DMS53 treated with DMSO at 0.1 percent for 48 hours (cell line): ENCODE results near the gene ASB18.

Source experiments
- DNase-seq: peaks from one replicate; lab custom pipeline; 2025; ENCODE audit not compliant: unreplicated experiment; lab: John Stamatoyannopoulos, UW

ASB18 gene

GRCh38 chr2:236176417-236176816 lies 87.8 kb downstream of the ASB18 start:
- DNase-seq, result no peak

DNA sequence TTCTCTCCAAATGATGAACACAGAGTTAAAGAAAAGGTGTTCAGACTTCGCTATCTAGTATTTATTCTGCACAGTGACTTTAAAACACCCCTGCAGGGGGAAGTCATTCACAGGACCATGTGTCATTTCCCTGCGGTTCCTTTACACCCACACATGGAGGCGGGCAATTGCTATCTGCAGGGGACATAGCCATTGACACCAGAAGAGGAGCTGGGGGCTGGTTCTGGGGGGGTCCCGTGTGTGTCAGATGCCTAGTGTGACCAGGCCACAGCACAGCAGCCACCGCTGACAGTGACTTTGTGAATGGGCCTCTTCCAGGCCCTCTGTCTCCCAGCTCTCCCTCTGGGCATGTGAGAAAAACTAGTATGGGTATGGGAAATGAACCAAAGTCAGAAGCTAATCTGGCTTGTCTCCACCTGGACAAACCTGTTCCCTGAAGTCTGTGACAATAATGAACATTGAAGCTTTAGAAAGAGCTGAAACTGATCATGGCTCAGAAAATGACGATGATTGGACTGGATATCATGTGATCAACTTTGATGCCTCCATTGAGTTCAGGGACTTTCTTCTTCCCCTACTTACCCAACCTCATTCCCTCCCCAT lies 88.6 kb downstream of the ASB18 start:
- no peak for DNase-seq

DNA sequence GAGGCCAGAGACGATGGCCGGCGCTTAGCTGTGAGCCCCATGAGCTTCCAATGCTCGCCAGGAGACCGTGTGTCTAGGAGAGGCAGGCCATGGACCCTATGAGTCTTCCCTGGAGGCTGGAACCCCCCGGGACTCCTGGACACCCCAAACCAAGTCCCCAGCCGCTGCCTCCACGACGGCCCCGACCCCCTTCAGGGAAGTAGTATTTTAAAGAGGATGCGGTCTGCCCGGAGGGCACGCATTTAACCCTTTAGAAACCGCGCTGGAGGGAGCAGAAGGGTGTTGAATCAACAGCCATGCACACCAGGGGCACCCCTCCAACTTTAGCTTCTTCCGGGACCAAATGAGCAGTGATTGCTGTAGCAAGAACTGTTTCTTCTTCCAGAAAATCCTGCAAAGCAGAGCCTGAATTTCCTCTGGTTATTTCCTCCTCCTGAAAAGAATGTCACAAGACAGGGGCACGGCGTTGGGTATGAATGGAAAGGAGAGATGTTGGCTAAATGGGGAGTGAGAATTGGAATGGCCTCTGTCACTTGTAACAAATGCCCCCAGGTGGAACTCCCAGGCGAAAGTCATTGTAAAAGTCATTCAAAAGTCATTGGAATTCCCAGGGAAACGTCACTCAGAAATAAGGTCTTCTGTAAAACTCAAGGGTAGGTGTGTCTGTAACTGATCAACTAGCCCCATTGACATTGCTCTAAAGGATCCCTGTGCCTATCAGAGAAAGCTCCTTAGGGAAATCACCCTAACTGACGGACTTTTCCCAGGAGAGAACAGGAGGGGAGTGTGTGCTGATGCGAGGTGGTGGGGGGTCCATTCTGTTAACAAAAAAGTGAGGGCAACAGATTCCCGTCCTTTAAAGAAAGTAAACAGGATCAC lies 90.2 kb downstream of the ASB18 start:
- DNase-seq, result no peak

- DNase-seq, result no peak
Measured at GRCh38 chr2:236173036-236173728, 91.0 kb downstream of the ASB18 start.

- DNase-seq, result no peak
Measured at GRCh38 chr2:236172255-236173035, 91.8 kb downstream of the ASB18 start.

DNA sequence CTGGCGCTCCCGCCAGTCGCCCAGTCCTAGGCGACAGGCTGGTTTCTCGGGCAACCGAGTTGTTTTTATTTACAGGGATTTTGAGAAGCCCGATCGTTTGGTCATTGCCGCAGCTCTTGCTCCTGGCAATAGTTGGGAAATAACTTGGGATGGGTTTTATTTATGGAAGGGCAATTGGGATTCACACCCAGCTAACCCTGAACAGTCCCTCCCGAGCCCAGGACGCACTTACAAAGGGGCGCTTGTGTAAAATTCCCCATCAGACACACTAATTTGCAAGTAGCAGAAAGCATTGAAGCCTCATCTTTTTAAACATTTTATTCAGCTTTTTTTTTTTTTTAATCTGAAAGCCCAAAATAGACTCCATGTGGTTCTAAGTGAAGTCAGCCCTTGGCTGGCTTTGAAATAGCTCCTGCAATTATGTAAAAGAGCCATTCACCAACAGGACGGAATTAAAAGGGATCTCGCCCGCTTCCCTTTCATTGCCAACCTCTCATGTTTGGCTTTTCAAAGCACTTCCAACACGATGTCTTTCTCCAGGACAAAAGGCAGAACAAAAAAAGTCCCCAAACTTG lies 92.4 kb downstream of the ASB18 start:
- no peak for DNase-seq

GRCh38 chr2:236171181-236171679 lies 93.0 kb downstream of the ASB18 start:
- DNase-seq, result no peak

GRCh38 chr2:236170590-236171165 lies 93.5 kb downstream of the ASB18 start:
- no peak for DNase-seq

GRCh38 chr2:236169741-236170589 lies 94.2 kb downstream of the ASB18 start:
- no peak for DNase-seq

- DNase-seq, result no peak
Measured at GRCh38 chr2:236169151-236169721, 95.0 kb downstream of the ASB18 start.

- no peak for DNase-seq
Measured at GRCh38 chr2:236168110-236169080, 95.8 kb downstream of the ASB18 start, which contains the start of gene GBX2. Gene GBX2 (minus strand): TSS chr2:236168386. CDS start chr2:236167971, 415 bp downstream.

DNA sequence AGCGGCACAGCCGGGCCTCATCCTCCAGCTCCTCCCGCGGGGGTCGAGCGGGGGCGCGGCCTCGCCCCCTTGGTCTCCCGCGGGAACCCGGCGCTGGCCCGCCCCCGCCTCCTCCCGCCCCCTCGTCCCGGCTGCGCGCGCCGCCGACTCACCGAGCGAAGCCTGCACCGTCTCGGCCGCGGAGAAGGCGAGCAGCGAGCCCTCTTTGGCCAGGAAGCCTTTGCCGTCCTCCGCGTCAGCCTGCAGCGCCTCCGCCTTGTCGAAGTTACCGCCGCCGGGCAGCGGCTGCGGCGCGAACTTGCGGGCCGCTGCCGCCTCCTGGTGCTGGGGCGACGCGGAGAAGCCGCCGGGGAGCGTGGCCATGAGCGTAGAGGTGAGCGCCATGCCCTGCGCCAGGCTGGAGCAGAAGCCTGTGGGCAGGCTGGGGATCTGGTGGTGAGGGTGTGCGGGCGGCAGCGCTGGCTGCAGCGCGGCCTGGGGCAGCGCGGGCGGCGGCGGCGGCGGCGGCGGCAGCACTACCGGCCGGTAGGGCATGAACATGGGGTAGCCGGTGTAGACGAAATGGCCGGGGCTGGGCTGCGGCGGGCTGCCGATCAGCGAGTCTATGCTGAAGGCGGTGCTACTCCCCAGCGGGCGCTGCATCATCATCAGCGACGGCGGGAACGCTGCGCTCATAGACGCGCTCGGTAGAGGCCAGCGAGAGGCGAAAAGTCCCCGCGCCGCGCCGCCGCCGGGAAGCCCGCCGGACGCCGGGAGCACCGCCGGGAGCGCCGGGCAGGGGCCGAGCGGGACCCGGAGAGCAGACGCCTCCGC lies 96.7 kb downstream of the ASB18 start:
- no peak for DNase-seq

DNA sequence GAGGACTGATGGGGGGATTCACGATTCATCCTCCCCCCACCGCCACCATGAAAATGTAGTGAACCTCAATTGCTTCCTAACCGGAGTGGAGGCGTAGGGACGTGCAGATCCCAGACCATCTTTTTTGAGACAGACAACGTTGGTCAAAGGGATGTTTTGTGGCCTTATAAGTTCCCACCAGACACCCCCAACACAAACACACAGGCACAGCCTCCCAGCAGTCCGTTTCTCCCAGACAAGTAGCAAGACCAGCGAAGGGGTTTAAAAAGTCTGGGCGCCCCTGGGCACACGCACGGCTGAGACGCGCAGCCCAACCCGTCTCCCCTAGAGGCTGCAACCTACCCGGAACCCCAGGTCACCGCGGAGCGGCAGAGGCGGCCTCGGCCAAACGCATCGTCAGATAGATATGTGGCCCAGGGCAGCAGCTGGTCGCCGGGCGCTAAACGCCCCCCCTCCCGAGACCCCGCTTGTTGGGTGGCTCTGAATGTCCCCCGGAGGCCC lies 97.4 kb downstream of the ASB18 start:
- DNase-seq, result no peak

DNA sequence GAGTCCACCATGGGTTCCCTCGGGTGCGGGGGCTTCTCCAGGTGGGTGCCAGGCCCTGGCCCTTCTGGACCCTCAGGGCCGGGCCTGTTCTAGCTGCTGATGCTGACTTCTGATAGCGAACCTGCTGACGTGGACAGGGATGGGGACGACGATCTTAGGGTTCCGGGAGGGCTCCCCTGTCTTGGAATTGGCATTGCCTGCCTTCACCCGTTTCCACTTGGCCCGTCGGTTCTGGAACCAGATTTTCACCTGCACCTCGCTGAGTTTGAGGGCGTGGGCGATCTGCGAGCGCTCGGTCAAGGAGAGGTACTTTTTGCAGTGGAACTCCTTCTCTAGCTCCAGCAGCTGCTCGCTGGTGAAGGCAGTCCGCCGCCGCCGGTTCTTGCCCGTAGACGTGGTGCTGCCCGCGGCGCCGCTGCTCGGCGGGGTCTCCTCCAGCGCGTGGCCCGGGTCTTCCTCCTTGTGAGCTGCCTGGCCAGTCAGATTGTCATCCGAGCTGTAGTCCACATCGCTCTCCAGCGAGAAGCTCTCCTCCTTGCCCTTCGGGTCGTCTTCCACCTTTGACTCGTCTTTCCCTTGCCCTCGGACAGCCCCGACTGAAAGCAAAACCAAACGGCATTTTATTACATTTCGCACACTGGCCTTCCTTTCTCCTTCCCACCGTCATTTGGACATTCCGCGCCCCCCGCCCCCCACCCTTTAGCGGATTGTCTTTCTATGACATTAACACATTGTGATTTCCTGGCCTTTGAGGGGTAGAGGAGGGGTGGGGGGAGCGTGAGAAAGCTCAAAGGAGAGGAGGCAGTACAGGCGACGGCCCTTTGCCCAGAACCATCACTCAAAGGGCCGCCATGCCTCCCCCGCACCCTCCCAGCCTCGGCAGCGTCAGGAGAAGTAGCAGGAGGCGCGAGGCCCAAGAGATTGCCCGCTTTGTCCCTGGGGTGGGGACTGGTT lies 98.1 kb downstream of the ASB18 start:
- DNase-seq, result no peak
